Adipocyte (in vitro differentiated cells): ENCODE data around the gene RNF14.

Source experiments
- DNase-seq: peaks from one replicate; pipeline ENCODE4 v3.0.0-alpha.2; 2015; ENCODE audit warnings: low read depth
- H3K27me3 ChIP-seq: replicated peaks from 2 replicates; pipeline ENCODE4 v1.7.0; 2013; ENCODE audit warnings: mild to moderate bottlenecking, low read length, moderate library complexity; ENCODE audit not compliant: control insufficient read depth, insufficient read depth
- H3K36me3 ChIP-seq: 2 replicates; pipeline ENCODE4 v1.7.0; 2013; ENCODE audit warnings: low read length, mild to moderate bottlenecking, moderate library complexity; ENCODE audit not compliant: control insufficient read depth, insufficient read depth, severe bottlenecking
- H3K4me1 ChIP-seq: 2 replicates; pipeline ENCODE4 v1.7.0; 2013; ENCODE audit warnings: mild to moderate bottlenecking, low read length, moderate library complexity; ENCODE audit not compliant: control insufficient read depth, insufficient read depth
- H3K4me3 ChIP-seq: 2 replicates; pipeline ENCODE4 v1.7.0; 2013; ENCODE audit warnings: mild to moderate bottlenecking, low read length, moderate library complexity
- H3K9ac ChIP-seq: 2 replicates; pipeline ENCODE4 v1.7.0; 2013; ENCODE audit warnings: mild to moderate bottlenecking, low read length, moderate library complexity
- H3K9me3 ChIP-seq: 2 replicates; pipeline ENCODE4 v1.7.0; 2013; ENCODE audit warnings: mild to moderate bottlenecking, low read length, moderate library complexity; ENCODE audit not compliant: control insufficient read depth

The RNF14 gene

DNA sequence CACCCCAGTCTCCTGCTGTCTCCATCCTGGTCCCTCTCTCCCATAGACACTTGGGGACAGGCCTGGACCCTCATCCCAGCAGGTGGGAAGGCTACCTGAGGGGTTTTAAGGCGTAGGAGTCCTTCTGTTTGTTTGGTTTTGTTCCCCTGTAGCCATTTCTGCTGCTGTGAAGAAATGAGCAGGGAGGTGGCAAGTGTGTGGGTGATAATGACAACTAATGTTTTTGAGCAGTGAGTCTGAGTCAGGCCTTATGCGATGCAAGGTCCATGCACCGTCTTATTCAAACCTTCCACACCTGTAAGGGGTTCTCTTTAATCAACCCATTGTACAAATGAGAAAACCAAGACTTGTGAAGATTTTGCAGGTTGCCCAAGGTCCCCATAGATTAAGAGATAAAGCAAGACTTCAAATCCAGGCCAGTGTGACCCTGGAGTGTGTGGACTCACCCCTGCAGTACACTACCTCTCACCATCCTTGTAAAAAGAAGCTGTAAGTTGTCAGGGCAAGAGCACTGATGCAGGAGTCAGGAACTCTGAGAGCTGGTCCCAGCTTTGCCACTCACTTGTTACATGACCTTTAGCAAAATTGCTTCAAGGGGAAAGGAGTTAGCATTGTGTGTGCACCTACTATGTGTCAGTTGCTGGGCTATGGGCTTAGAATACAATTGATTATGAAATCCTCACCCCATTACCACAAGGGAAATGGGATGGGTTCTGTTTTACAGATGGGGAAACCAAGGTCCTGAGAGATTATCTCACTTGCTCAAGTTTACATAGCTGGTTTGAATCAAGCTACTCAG lies 18.5 kb upstream of the RNF14 start:
- Histone ChIP-seq H3K4me1 (no peaks in the 10 kb centered on the region), H3K9ac (no peak overlapping the region), H3K27me3 (peaks cover 4% of the 10 kb centered on the region), H3K36me3 (no peaks in the 10 kb centered on the region), H3K9me3 (no peaks in the 10 kb centered on the region), H3K4me3 (no peak overlapping the region)
- no peak for DNase-seq

DNA sequence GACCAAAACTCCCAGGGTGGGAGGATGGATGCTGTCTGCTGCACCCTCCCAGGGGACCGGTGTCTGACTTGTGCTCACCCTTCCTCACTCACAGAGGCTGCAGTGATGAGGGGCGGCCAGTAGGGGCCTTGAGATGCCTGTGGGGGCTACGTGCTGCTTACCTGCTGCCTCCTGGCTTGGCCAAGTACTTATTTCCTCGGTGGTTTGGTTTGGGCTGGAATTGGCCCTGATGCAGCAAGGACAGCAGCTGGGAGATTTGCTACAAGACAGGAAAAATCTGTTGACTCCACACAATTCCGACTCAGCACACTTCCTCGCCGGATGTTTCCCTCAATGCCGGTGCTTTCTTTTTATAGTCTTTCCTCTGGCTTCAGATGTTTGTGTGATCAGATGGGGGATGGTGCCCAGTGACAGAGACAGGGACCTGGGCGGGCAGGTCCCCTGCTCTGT lies 17.5 kb upstream of the RNF14 start:
- DNase-seq: no peak
- Histone ChIP-seq H3K9ac (no peak overlapping the region), H3K4me1 (no peaks in the 10 kb centered on the region)

DNA sequence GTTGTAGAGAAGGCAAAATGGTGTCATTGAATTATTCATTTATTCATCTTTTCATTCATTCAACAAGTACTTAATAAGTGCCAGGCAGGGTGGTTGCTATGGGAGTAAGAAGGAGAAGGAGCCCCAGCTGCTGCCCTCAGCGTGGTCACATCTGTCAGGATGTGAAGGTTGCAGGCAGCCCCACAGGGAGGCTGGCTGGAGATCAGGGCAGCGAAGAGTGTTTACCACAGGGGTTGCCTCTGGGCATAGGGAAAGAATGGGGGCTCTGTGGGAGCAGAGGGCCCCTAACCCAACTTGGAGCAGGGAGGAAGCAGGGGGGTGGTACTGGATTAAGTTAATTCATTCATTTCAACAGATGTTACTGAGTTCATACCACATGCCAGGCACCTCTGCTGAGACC lies 16.9 kb upstream of the RNF14 start:
- H3K9ac ChIP-seq: no peak overlapping the region
- H3K9me3 ChIP-seq: no peaks in the 10 kb centered on the region
- H3K4me1 ChIP-seq: no peaks in the 10 kb centered on the region
- no peak overlapping the region for H3K4me3 ChIP-seq
- no peaks in the 10 kb centered on the region for H3K27me3 ChIP-seq
- no peaks in the 10 kb centered on the region for H3K36me3 ChIP-seq
- no peak for DNase-seq

More for the DNA sequence above, 17.5 kb upstream of the RNF14 start:
- Histone ChIP-seq H3K36me3 (no peaks in the 10 kb centered on the region), H3K9me3 (no peaks in the 10 kb centered on the region), H3K4me3 (no peak overlapping the region), H3K27me3 (peaks cover 2% of the 10 kb centered on the region)

DNA sequence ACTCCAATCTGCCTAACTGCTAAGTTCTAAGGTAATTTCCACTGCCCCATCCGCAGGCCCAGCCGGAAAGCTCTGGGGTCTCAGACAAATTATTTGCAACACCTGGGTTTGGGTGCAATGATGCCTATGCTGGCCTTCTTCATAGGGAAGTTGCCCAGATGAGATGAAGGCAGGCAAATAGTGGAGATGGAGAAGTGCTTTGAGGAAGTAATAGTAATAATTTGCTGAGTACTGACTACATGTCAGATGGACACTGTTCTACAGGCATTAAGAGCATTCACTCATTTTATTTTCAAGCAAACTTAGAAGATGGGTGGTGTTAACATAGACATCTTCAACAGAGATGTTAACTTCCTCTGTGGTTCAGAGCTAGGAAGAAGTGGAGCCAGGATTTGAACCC lies 14.7 kb upstream of the RNF14 start:
- Histone ChIP-seq H3K9ac (no peak overlapping the region), H3K36me3 (no peaks in the 10 kb centered on the region), H3K27me3 (no peaks in the 10 kb centered on the region), H3K4me3 (no peak overlapping the region), H3K4me1 (no peaks in the 10 kb centered on the region), H3K9me3 (no peaks in the 10 kb centered on the region)
- DNase-seq: no peak

- Histone ChIP-seq H3K9me3 (no peaks in the 10 kb centered on the region), H3K36me3 (no peaks in the 10 kb centered on the region)
- no peak for DNase-seq
Observed at GRCh38 chr5:141957367-141957996, 11.4 kb upstream of the RNF14 start.

DNA sequence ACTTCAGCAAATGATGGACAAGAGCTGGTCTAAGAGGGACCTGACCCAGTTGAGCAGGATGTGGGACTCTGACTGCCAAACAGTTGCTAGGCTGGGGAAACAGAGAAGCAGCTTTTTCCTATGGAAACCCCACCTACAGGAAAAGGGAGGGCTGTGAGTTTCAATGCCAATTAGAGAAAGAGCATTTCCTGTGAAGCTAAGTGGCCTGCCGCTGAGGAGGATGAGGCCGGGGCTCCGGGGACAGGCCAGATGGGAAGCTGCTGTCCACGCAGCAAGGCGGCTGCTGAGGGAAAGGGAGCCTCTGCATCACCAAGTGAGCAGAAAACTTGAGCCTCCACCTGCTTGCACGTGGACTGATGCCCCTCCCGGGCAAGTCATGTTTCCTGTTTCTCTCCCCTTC lies 10.8 kb upstream of the RNF14 start, which contains the start of gene PCDH12:
Gene PCDH12 (minus strand): TSS at position 90 of the 400 bp plus-strand sequence. CDS start 351 bp downstream, outside the sequence.
- Histone ChIP-seq H3K9me3 (no peaks in the 10 kb centered on the region), H3K9ac (peak within 1 kb of the TSS; percentile 28)
- DNase-seq: no peak

More at GRCh38 chr5:141957367-141957996, 11.4 kb upstream of the RNF14 start:
- no peak overlapping the region for H3K9ac ChIP-seq
- no peaks in the 10 kb centered on the region for H3K27me3 ChIP-seq
- no peaks in the 10 kb centered on the region for H3K4me1 ChIP-seq
- no peak overlapping the region for H3K4me3 ChIP-seq

GRCh38 chr5:141958546-141959172 lies 10.2 kb upstream of the RNF14 start:
- Histone ChIP-seq H3K9me3 (no peaks in the 10 kb centered on the region), H3K36me3 (no peaks in the 10 kb centered on the region), H3K4me3 (no peak overlapping the region), H3K27me3 (no peaks in the 10 kb centered on the region), H3K4me1 (no peaks in the 10 kb centered on the region), H3K9ac (peak overlapping the region; percentile 28)
- no peak for DNase-seq

More for the DNA sequence above, 10.8 kb upstream of the RNF14 start, which contains the start of gene PCDH12:
- Histone ChIP-seq H3K4me1 (no peaks in the 10 kb centered on the region), H3K36me3 (no peaks in the 10 kb centered on the region), H3K4me3 (no peak within 1 kb of the TSS), H3K27me3 (no peaks in the 10 kb centered on the region)

DNA sequence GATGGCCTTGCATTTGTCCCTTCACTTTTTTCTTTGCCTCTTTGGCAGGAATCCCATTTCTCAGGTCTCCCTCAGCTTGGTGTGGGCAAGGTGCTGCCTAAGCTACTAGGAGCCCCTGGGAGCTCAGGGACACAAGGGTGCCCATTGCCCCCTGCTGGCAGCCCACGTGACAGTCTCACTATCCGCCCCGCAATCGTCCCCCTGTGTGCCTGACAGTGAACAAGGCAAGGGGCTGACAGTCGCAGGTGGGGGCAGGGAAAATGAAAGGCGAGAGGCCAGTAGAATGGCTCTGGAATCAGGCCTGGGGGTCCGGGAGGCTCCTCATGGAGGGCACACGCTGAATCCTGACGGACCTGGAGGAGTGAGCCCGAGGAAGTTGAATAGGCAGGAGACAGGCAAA lies 8.9 kb upstream of the RNF14 start:
- H3K9ac ChIP-seq: no peak overlapping the region
- peak; percentile 11 for DNase-seq
- H3K4me3 ChIP-seq: no peak overlapping the region
- no peaks in the 10 kb centered on the region for H3K4me1 ChIP-seq
- H3K27me3 ChIP-seq: no peaks in the 10 kb centered on the region
- no peaks in the 10 kb centered on the region for H3K36me3 ChIP-seq
- no peaks in the 10 kb centered on the region for H3K9me3 ChIP-seq

DNA sequence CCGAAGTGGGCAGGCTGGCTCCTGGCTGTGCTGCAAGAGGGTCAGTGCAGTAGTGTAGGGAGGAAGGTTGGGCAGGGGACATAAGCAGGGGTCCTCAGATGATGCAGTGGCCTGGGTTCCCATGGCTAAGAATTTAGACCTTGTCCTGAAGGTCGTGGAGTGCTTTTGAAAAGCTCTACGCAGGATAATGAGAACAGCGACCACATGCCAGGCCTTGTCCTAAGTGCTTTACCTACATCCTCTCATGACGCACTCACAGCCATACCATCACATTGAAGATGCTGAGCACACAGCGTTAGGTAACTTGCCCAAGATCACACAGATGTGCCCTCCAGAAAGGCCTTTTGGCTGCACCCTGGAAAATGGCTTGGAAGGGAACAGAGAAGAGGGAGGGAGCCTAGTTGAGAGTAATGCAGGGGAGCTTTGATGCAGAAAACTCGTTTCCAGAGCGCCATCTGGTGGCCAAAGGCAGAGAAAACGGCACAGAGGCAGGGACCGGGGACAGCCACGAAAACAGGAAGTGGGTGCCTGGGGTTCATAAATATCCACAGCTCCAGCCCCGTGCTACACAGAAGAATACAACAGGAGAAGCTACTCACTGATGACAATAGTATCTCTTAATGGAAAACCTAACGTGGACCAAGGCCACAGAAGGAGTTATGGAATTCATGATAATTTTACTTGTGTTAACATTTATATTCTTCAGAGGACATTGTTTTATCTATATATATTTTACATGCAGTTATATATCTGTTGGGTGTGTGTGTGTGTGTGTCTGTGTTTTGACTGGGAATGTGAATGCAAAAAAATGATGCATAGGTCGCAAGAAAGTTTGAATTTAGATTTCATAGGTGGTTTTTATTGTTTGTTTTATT lies 8.2 kb upstream of the RNF14 start:
- no peaks in the 10 kb centered on the region for H3K4me1 ChIP-seq
- no peak overlapping the region for H3K4me3 ChIP-seq
- no peaks in the 10 kb centered on the region for H3K27me3 ChIP-seq
- no peaks in the 10 kb centered on the region for H3K36me3 ChIP-seq
- H3K9ac ChIP-seq: peak overlapping the region; percentile 64
- DNase-seq: peak; percentile 96
- H3K9me3 ChIP-seq: no peaks in the 10 kb centered on the region

DNA sequence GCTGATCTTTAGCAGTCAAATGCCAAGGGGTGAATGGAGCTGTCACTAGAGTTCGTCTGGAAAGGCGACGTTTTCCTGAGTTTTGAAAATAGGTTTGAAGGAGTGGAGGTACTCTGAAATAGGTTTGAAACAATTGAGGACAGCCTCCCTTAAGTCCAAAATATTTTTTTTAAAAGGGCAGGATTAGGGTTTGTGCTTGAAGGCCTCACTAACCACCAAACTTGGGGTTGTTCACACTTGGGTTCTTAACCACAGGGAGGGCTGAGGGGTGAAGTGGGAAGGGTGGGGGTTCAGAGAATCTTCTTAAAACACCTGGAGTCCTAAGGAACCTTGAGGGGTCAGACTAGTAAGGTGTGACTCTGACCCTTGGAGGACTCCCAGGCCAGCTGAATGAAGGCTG lies 7.4 kb upstream of the RNF14 start:
- Histone ChIP-seq H3K36me3 (no peaks in the 10 kb centered on the region), H3K9me3 (no peaks in the 10 kb centered on the region), H3K27me3 (no peaks in the 10 kb centered on the region), H3K4me1 (no peaks in the 10 kb centered on the region), H3K4me3 (no peak overlapping the region), H3K9ac (peak overlapping the region; percentile 64)
- no peak for DNase-seq
